ENCODE results near the gene CDC37L1.

DNA sequence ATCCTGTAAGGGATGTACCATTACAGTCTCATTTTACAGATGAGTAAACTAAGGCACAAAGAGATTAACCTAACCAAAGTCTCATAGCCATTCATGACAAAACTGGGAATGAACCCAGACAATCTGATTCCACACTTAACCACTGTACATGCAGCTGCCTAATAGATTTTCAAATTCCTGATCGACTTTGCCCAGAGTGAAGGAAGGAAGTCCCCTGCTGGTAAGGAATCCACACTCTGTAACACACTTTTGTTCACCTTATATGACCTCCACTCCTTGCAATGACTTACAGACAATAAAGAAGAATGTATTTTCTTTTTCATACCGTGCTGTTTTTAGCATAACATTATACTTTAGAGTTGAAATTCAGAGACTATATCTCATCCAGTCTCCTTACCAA lies 48.5 kb upstream of the CDC37L1 start:
- TF ChIP-seq, protein P1, sequence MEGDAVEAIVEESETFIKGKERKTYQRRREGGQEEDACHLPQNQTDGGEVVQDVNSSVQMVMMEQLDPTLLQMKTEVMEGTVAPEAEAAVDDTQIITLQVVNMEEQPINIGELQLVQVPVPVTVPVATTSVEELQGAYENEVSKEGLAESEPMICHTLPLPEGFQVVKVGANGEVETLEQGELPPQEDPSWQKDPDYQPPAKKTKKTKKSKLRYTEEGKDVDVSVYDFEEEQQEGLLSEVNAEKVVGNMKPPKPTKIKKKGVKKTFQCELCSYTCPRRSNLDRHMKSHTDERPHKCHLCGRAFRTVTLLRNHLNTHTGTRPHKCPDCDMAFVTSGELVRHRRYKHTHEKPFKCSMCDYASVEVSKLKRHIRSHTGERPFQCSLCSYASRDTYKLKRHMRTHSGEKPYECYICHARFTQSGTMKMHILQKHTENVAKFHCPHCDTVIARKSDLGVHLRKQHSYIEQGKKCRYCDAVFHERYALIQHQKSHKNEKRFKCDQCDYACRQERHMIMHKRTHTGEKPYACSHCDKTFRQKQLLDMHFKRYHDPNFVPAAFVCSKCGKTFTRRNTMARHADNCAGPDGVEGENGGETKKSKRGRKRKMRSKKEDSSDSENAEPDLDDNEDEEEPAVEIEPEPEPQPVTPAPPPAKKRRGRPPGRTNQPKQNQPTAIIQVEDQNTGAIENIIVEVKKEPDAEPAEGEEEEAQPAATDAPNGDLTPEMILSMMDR (IDR thresholded peaks at IDR 0.05; ENCODE audit: low read length): no peak
- TF ChIP-seq EZH2 (IDR thresholded peaks at IDR 0.05; ENCODE audit: borderline replicate concordance, low read length): no peak
